HG02870 (cell line): Measurements from ENCODE around the gene SRXN1.

Experiments
- ATAC-seq: cut with Tn5 transposase; IDR thresholded peaks from one replicate; pipeline ENCODE4 v1.9.1; 2021; ENCODE audit warnings: mild to moderate bottlenecking, moderate library complexity; ENCODE audit not compliant: unreplicated experiment

Gene SRXN1

GRCh38 chr20:637559-637958 lies 15.4 kb downstream of the SRXN1 start:
- no peak for ATAC-seq

- no peak for ATAC-seq
Measured at GRCh38 chr20:635893-636338, 17.1 kb downstream of the SRXN1 start.

GRCh38 chr20:635028-635892 lies 17.7 kb downstream of the SRXN1 start:
- no peak for ATAC-seq

GRCh38 chr20:634148-634925 lies 18.7 kb downstream of the SRXN1 start:
- ATAC-seq = no peak

- no peak for ATAC-seq
Measured at GRCh38 chr20:631101-631500, 21.9 kb downstream of the SRXN1 start.

GRCh38 chr20:626579-626978 lies 26.4 kb downstream of the SRXN1 start:
- ATAC-seq = no peak

- no peak for ATAC-seq
Measured at GRCh38 chr20:625360-625932, 27.6 kb downstream of the SRXN1 start.

- ATAC-seq = no peak
Measured at GRCh38 chr20:623704-624103, 29.3 kb downstream of the SRXN1 start.

GRCh38 chr20:623021-623420 lies 30.0 kb downstream of the SRXN1 start:
- no peak for ATAC-seq

GRCh38 chr20:622161-622560 lies 30.8 kb downstream of the SRXN1 start:
- ATAC-seq = no peak

GRCh38 chr20:621125-621756 lies 31.8 kb downstream of the SRXN1 start:
- no peak for ATAC-seq

- no peak for ATAC-seq
Measured at GRCh38 chr20:620246-620645, 32.8 kb downstream of the SRXN1 start.

- ATAC-seq = no peak
Measured at GRCh38 chr20:618980-619379, 34.0 kb downstream of the SRXN1 start.

GRCh38 chr20:617934-618690 lies 34.9 kb downstream of the SRXN1 start:
- no peak for ATAC-seq

GRCh38 chr20:615514-615913 lies 37.5 kb downstream of the SRXN1 start:
- ATAC-seq = no peak

- no peak for ATAC-seq
Measured at GRCh38 chr20:611843-612185, 41.2 kb downstream of the SRXN1 start.

- no peak for ATAC-seq
Measured at GRCh38 chr20:611047-611842, 41.8 kb downstream of the SRXN1 start.

GRCh38 chr20:610130-611046 lies 42.6 kb downstream of the SRXN1 start, which contains the start of gene TCF15:
Gene TCF15 (minus strand): TSS chr20:610309. CDS start chr20:610237, 72 bp downstream.
- no peak for ATAC-seq
